HL-60 (cell line): ENCODE results near the gene KRT77.

ENCODE experiments used
- DNase-seq, 2 experiments: peaks; one replicate each; pipeline ENCODE4 v3.0.0-alpha.2; 2010 to 2020; ENCODE audit warnings: low read depth in 1 of 2, low spot score in 1 of 2
- H3K27ac ChIP-seq: fragments of 250-450 bp; sonication (Bioruptor Pico); replicated peaks from 2 replicates; pipeline ENCODE4 v1.5.1; 2020; ENCODE audit warnings: mild to moderate bottlenecking, moderate library complexity
- H3K27me3 ChIP-seq: fragments of 250-450 bp; sonication (Bioruptor Pico); 2 replicates; pipeline ENCODE4 v1.5.1; 2021; ENCODE audit warnings: mild to moderate bottlenecking, moderate library complexity; ENCODE audit not compliant: insufficient read depth, poor library complexity, severe bottlenecking
- H3K4me3 ChIP-seq: replicated peaks from 2 replicates; pipeline ENCODE4 v1.5.1; 2011; ENCODE audit warnings: mild to moderate bottlenecking, control low read depth, low read length; ENCODE audit not compliant: insufficient read depth
- GABPA ChIP-seq: IDR thresholded peaks from 2 replicates; pipeline ENCODE4 v1.6.1; 2012; ENCODE audit warnings: low read depth
- POLR2AphosphoS5 ChIP-seq: IDR thresholded peaks from 2 replicates; pipeline ENCODE4 v1.6.1; 2012; ENCODE audit warnings: low read depth
- SPI1 ChIP-seq: IDR thresholded peaks from 2 replicates; pipeline ENCODE4 v1.6.1; 2012; ENCODE audit warnings: low read depth, mild to moderate bottlenecking, borderline replicate concordance
- TF ChIP-seq, protein P1 (sequence below): IDR thresholded peaks from 2 replicates; pipeline ENCODE4 v1.6.1; 2012; ENCODE audit warnings: low read depth; ENCODE audit not compliant: insufficient replicate concordance
- TF ChIP-seq, protein P2 (sequence below): IDR thresholded peaks from one replicate; pipeline ENCODE4 v1.5.1; 2011; ENCODE audit warnings: low read length, control low read depth, inconsistent platforms; ENCODE audit not compliant: insufficient read depth

Gene KRT77

DNA sequence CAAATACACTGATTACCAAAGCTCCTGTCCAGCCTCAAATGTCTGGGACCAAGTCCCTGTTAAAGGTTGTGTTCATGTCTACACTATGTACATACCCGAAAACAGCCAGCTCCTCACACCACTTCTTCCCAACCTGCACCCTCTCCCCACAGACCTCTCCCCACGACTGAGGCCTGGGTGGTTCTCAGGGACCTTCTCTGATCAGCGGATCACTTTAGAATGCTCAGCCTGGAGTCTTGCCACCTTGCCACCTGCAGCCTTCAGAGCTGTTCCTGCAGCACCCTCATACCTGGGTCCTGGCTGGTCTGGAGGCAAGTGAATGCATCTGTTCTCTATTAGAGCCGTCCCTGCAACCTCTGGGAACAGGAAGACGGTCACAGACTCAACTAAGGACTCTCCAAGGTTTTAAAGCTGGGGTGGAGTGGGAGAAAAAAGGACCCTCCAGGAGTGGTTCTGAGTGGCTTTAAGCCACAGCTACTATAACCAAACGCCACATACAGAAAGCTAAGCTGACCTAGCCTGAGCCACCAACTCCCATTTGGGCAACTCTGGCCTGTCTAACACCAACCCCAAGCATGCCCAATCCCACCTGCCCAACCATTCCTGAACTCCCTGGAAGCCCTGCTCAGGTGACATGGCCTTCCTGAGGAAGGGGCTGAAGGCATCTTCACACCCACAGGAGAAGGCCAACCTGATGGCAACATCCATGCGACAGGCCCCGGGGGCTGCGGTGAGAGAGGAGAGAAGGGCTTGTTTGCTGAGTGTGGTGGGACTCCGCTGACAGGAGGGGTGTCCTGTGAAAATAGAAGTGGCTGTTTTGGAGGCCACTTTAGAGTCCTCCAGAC lies 59.9 kb downstream of the KRT77 start:
- DNase-seq = no peak
- Histone ChIP-seq H3K27me3 (no peaks in the 10 kb centered on the region), H3K27ac (no peak overlapping the region), H3K4me3 (no peak overlapping the region)
- TF ChIP-seq POLR2AphosphoS5 (no peak), SPI1 (no peak), GABPA (no peak)
- TF ChIP-seq, protein P1, sequence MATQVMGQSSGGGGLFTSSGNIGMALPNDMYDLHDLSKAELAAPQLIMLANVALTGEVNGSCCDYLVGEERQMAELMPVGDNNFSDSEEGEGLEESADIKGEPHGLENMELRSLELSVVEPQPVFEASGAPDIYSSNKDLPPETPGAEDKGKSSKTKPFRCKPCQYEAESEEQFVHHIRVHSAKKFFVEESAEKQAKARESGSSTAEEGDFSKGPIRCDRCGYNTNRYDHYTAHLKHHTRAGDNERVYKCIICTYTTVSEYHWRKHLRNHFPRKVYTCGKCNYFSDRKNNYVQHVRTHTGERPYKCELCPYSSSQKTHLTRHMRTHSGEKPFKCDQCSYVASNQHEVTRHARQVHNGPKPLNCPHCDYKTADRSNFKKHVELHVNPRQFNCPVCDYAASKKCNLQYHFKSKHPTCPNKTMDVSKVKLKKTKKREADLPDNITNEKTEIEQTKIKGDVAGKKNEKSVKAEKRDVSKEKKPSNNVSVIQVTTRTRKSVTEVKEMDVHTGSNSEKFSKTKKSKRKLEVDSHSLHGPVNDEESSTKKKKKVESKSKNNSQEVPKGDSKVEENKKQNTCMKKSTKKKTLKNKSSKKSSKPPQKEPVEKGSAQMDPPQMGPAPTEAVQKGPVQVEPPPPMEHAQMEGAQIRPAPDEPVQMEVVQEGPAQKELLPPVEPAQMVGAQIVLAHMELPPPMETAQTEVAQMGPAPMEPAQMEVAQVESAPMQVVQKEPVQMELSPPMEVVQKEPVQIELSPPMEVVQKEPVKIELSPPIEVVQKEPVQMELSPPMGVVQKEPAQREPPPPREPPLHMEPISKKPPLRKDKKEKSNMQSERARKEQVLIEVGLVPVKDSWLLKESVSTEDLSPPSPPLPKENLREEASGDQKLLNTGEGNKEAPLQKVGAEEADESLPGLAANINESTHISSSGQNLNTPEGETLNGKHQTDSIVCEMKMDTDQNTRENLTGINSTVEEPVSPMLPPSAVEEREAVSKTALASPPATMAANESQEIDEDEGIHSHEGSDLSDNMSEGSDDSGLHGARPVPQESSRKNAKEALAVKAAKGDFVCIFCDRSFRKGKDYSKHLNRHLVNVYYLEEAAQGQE = no peak
- TF ChIP-seq, protein P2, sequence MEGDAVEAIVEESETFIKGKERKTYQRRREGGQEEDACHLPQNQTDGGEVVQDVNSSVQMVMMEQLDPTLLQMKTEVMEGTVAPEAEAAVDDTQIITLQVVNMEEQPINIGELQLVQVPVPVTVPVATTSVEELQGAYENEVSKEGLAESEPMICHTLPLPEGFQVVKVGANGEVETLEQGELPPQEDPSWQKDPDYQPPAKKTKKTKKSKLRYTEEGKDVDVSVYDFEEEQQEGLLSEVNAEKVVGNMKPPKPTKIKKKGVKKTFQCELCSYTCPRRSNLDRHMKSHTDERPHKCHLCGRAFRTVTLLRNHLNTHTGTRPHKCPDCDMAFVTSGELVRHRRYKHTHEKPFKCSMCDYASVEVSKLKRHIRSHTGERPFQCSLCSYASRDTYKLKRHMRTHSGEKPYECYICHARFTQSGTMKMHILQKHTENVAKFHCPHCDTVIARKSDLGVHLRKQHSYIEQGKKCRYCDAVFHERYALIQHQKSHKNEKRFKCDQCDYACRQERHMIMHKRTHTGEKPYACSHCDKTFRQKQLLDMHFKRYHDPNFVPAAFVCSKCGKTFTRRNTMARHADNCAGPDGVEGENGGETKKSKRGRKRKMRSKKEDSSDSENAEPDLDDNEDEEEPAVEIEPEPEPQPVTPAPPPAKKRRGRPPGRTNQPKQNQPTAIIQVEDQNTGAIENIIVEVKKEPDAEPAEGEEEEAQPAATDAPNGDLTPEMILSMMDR = no peak

DNA sequence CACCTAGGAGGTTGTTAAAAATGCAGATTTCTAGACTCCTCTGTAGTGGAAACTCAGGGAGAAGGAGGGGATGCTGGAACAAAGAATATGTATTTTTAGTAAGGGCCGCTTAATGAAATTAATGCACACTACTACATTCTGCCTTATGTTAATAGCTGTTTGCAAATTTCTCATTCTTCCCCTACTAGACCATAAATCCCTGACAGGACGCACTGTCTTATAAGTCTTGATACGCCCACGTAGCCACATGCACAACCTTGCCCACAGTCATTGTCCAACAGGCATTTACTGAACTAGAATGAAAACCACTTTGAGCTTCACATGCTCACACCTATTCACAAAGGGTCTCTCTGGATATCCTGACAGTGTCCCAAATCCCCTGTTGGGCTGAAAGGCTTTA lies 61.9 kb downstream of the KRT77 start:
- Histone ChIP-seq H3K27ac (no peak overlapping the region), H3K4me3 (no peak overlapping the region), H3K27me3 (no peaks in the 10 kb centered on the region)
- DNase-seq = no peak
- TF ChIP-seq GABPA = no peak
- TF ChIP-seq POLR2AphosphoS5 = no peak
- no peak for TF ChIP-seq SPI1
- TF ChIP-seq, protein P2 = no peak
- TF ChIP-seq, protein P1 = no peak
